Left ventricle myocardium inferior (tissue), 1 donor: Measurements from ENCODE around the gene CUBN. TPM values are rescaled to one million over a fixed set of nuclear protein-coding genes. Genes with fewer than 3 reads are reported as not detected.

ENCODE experiments used
- DNase-seq: peaks from one replicate; pipeline ENCODE4 v3.0.0-alpha.2; 2020
- H3K27ac ChIP-seq: fragments of 200-600 bp; replicated peaks from 2 replicates; pipeline ENCODE4 v1.8.0; 2021
- H3K27me3 ChIP-seq: fragments of 200-600 bp; 2 replicates; pipeline ENCODE4 v1.8.0; 2021; ENCODE audit warnings: low read depth
- H3K36me3 ChIP-seq: fragments of 200-600 bp; 2 replicates; pipeline ENCODE4 v1.8.0; 2021
- H3K4me1 ChIP-seq: fragments of 200-600 bp; 2 replicates; pipeline ENCODE4 v1.8.0; 2021
- H3K4me3 ChIP-seq: fragments of 200-600 bp; 2 replicates; pipeline ENCODE4 v1.8.0; 2021; ENCODE audit warnings: mild to moderate bottlenecking, moderate library complexity
- H3K9me3 ChIP-seq: fragments of 200-600 bp; replicated peaks from 2 replicates; pipeline ENCODE4 v1.8.0; 2021
- CTCF ChIP-seq: fragments of 200-600 bp; IDR thresholded peaks from 2 replicates; pipeline ENCODE4 v1.8.0; 2021; ENCODE audit warnings: antibody characterized with exemption, mild to moderate bottlenecking, borderline replicate concordance
- intact Hi-C: fragments of 100-400 bp; cut with micrococcal nuclease; formaldehyde crosslinking; loops from one replicate; pipeline ENCODE4 v1.11.0; 2022
- total RNA-seq: library from RNA; stranded (reverse); fragmentation: NEBNext Ultra II Directional; extraction: Animal tissue kit (Norgen Biotek cat#: 25700); gene quantifications from one replicate; pipeline ENCODE4 v1.2.1, GENCODE V29; 2021
- donor health status: DM: no; HTN: yes; CAD: no; lungs with severe emphysema.

CUBN gene
- total RNA-seq, 1 donor from 2014 or later, result 0.44 TPM

- peak overlapping the region; percentile 74 for H3K27ac ChIP-seq
- no peaks in the 10 kb centered on the region for H3K27me3 ChIP-seq
- H3K4me3 ChIP-seq, result no peak overlapping the region
- no peaks in the 10 kb centered on the region for H3K36me3 ChIP-seq
- intact Hi-C loops, result no loop called here
- no peaks in the 10 kb centered on the region for H3K4me1 ChIP-seq
- no peaks in the 10 kb centered on the region for H3K9me3 ChIP-seq
- no peak for TF ChIP-seq CTCF
- DNase-seq, result peak; percentile 59
These were observed 91.0 kb downstream of the CUBN start for GRCh38 chr10:17038627-17039026.

GRCh38 chr10:17037910-17038309 lies 91.7 kb downstream of the CUBN start:
- intact Hi-C loops, result no loop called here
- Histone ChIP-seq H3K9me3 (no peaks in the 10 kb centered on the region), H3K4me3 (no peak overlapping the region), H3K27me3 (no peaks in the 10 kb centered on the region), H3K4me1 (no peaks in the 10 kb centered on the region), H3K36me3 (no peaks in the 10 kb centered on the region), H3K27ac (peak overlapping the region; percentile 74)
- TF ChIP-seq CTCF, result no peak
- DNase-seq, result no peak

- Histone ChIP-seq H3K27ac (no peak overlapping the region), H3K36me3 (no peaks in the 10 kb centered on the region), H3K9me3 (no peaks in the 10 kb centered on the region), H3K4me1 (peaks cover 10% of the 10 kb centered on the region), H3K4me3 (no peak overlapping the region), H3K27me3 (no peaks in the 10 kb centered on the region)
- intact Hi-C loops, result no loop called here
- no peak for TF ChIP-seq CTCF
- DNase-seq, result no peak
These were observed 94.2 kb downstream of the CUBN start for GRCh38 chr10:17035446-17035845.

- no peak for TF ChIP-seq CTCF
- no peaks in the 10 kb centered on the region for H3K36me3 ChIP-seq
- H3K4me1 ChIP-seq, result peaks cover 26% of the 10 kb centered on the region
- H3K4me3 ChIP-seq, result no peak overlapping the region
- H3K27me3 ChIP-seq, result no peaks in the 10 kb centered on the region
- DNase-seq, result no peak
- H3K27ac ChIP-seq, result no peak overlapping the region
- H3K9me3 ChIP-seq, result no peaks in the 10 kb centered on the region
- intact Hi-C loops, result no loop called here
These were observed 95.9 kb downstream of the CUBN start for GRCh38 chr10:17033529-17034260.

- no peak for DNase-seq
- H3K36me3 ChIP-seq, result no peaks in the 10 kb centered on the region
- peak overlapping the region; percentile 30 for H3K27ac ChIP-seq
- H3K9me3 ChIP-seq, result no peaks in the 10 kb centered on the region
- H3K4me1 ChIP-seq, result peaks cover 38% of the 10 kb centered on the region
- H3K4me3 ChIP-seq, result no peak overlapping the region
- intact Hi-C loops, result no loop called here
- no peak for TF ChIP-seq CTCF
- no peaks in the 10 kb centered on the region for H3K27me3 ChIP-seq
These were observed 97.7 kb downstream of the CUBN start for GRCh38 chr10:17031637-17032635.
